K562 (cell line): ENCODE results near the gene ACADVL. TPM values are rescaled to one million over a fixed set of nuclear protein-coding genes. Genes with fewer than 3 reads are reported as not detected.

Experiments used
- C11orf30 ChIP-seq: fragments of 450-650 bp; IDR thresholded peaks from 2 replicates; pipeline ENCODE4 v1.6.1; 2016; ENCODE audit warnings: low read depth, mild to moderate bottlenecking
- CHCHD3 ChIP-seq: fragments of 250-450 bp; sonication (Bioruptor Pico); IDR thresholded peaks from 2 replicates; pipeline ENCODE4 v2.1.2; 2022; ENCODE audit warnings: mild to moderate bottlenecking
- CHD4 ChIP-seq: fragments of 200-600 bp; sonication (generic); IDR thresholded peaks from 3 replicates; pipeline ENCODE4 v1.6.1; 2012; ENCODE audit warnings: low read depth, mild to moderate bottlenecking, mixed read lengths, low read length, inconsistent platforms; ENCODE audit not compliant: insufficient read depth, insufficient replicate concordance, poor library complexity, severe bottlenecking
- DNMT1 ChIP-seq: fragments of 450-650 bp; IDR thresholded peaks from 2 replicates; pipeline ENCODE4 v1.6.1; 2016; ENCODE audit warnings: antibody characterized with exemption, mild to moderate bottlenecking
- EGR1 ChIP-seq: fragments of 450-650 bp; conservative IDR thresholded peaks from 2 replicates; pipeline ENCODE4 v1.6.1; 2017; ENCODE audit warnings: mild to moderate bottlenecking
- HCFC1 ChIP-seq: IDR thresholded peaks from 2 replicates; pipeline ENCODE4 v1.6.1; 2012; ENCODE audit warnings: low read depth, low read length, improper control_type of control experiment
- KDM4B ChIP-seq, 2 experiments: fragments of 450-650 bp in 1 of 2; sonication (generic) in 1 of 2; IDR thresholded peaks; 2 replicates each; pipeline ENCODE4 v1.6.1; 2016 to 2017; ENCODE audit warnings: borderline replicate concordance in 2 of 2, antibody characterized with exemption in 1 of 2, low read depth in 1 of 2, mild to moderate bottlenecking in 1 of 2
- KLF10 ChIP-seq: fragments of 250-450 bp; sonication (Bioruptor Pico); IDR thresholded peaks from 2 replicates; pipeline ENCODE4 v1.6.1; 2021; ENCODE audit warnings: matching md5 sums
- MEIS2 ChIP-seq: fragments of 450-650 bp; IDR thresholded peaks from 2 replicates; pipeline ENCODE4 v1.6.1; 2014; ENCODE audit warnings: mild to moderate bottlenecking; ENCODE audit not compliant: partially characterized antibody
- NFRKB ChIP-seq: fragments of 450-650 bp; IDR thresholded peaks from 2 replicates; pipeline ENCODE4 v1.6.1; 2016; ENCODE audit warnings: low read depth
- RNF2 ChIP-seq: sonication (generic); IDR thresholded peaks from 2 replicates; pipeline ENCODE4 v1.6.1; 2016
- STAG1 ChIP-seq: sonication (generic); formaldehyde crosslinking; IDR thresholded peaks from 2 replicates; pipeline ENCODE4 v1.5.0; 2020; ENCODE audit warnings: missing genetic modification reagents, borderline replicate concordance
- SUPT5H ChIP-seq: fragments of 450-650 bp; IDR thresholded peaks from 2 replicates; pipeline ENCODE4 v1.6.1; 2016
- ZNF436 ChIP-seq: fragments of 250-450, 450-650 bp; sonication (Bioruptor Pico); formaldehyde crosslinking; IDR thresholded peaks from 2 replicates; pipeline ENCODE4 v1.7.0; 2020; ENCODE audit warnings: mild to moderate bottlenecking
- polyA plus RNA-seq, 8 experiments: library from polyadenylated mRNA; depleted of rRNA in 4 of 8; stranded (reverse) in 5 of 8; unstranded in 3 of 8; fragments of >200 nt; fragmentation: Nextera tagmentation in 2 of 8; fragmentation: Illumina TruSeq in 1 of 8; extraction: Ambion mirVana in 2 of 8; extraction: Trizol in 1 of 8; gene quantifications; 2 replicates each; pipeline versions ENCODE4 v1.2.1 to v1.2.3, GENCODE V29; 2011 to 2014; ENCODE audit warnings: inconsistent platforms in 1 of 8, missing spikeins in 1 of 8
- total RNA-seq, 7 experiments: library from RNA; depleted of rRNA in 6 of 7; stranded (reverse); fragments of >200 nt in 6 of 7; fragmentation: Illumina TruSeq in 2 of 7; extraction: Trizol in 2 of 7; gene quantifications; 2 replicates each; pipeline versions ENCODE4 v1.2.1 to v1.2.3, GENCODE V29; 2011 to 2021; ENCODE audit warnings: low replicate concordance in 1 of 7
- TF ChIP-seq, protein P1 (sequence below): fragments of 200-600 bp; sonication (generic); IDR thresholded peaks from one replicate; pipeline ENCODE4 v1.6.1; 2012; ENCODE audit warnings: mild to moderate bottlenecking, low read depth, low read length, inconsistent platforms
- TF ChIP-seq, protein P2 (sequence below): fragments of 450-650 bp; formaldehyde crosslinking; IDR thresholded peaks from 2 replicates; pipeline ENCODE4 v1.4.0; 2020; ENCODE audit warnings: mild to moderate bottlenecking

The ACADVL gene
- total and polyA plus RNA-seq, 9 of the 15 experiments (the other 6 are each of a cell fraction or from before 2014, with no cell fraction given): 25.5 to 449 (median 214) TPM

DNA sequence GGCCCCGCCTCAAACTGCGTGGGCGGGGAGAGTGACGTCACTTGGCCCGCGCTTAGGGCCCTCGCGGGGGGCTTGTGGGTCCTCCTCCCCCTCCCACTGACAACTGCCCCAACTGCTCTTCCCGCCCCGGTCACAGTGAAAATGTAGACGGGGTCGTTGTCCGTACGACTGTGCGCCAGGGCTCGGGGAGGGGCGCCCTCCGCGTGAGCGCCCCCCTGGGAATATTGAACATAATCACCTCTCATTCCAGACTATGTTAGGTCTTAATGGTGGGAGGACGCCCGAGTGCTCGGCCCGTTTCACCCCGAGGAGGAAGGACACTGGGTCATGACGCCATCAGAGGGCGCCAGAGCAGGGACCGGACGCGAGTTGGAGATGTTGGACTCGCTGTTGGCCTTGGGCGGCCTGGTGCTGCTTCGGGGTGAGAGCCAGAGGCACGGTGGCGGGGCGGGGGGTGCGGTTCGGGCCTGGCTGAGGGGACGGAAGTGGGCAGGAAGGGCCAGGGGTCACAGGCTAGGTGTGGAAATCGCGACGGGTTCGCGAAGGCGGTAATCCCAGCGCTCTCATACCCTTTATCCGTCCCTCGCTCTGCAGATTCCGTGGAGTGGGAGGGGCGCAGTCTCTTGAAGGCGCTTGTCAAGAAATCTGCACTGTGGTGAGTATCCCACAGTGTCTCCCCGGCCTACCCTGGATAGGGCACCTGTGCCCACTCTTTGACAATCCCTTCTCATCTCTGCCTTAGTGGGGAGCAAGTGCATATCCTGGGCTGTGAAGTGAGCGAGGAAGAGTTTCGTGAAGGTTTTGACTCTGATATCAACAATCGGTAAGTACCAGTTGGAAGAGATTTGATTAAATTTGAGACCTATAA lies 32.7 kb downstream of the ACADVL start, which contains the start of gene ELP5 (continued):
- TF ChIP-seq, protein P1, sequence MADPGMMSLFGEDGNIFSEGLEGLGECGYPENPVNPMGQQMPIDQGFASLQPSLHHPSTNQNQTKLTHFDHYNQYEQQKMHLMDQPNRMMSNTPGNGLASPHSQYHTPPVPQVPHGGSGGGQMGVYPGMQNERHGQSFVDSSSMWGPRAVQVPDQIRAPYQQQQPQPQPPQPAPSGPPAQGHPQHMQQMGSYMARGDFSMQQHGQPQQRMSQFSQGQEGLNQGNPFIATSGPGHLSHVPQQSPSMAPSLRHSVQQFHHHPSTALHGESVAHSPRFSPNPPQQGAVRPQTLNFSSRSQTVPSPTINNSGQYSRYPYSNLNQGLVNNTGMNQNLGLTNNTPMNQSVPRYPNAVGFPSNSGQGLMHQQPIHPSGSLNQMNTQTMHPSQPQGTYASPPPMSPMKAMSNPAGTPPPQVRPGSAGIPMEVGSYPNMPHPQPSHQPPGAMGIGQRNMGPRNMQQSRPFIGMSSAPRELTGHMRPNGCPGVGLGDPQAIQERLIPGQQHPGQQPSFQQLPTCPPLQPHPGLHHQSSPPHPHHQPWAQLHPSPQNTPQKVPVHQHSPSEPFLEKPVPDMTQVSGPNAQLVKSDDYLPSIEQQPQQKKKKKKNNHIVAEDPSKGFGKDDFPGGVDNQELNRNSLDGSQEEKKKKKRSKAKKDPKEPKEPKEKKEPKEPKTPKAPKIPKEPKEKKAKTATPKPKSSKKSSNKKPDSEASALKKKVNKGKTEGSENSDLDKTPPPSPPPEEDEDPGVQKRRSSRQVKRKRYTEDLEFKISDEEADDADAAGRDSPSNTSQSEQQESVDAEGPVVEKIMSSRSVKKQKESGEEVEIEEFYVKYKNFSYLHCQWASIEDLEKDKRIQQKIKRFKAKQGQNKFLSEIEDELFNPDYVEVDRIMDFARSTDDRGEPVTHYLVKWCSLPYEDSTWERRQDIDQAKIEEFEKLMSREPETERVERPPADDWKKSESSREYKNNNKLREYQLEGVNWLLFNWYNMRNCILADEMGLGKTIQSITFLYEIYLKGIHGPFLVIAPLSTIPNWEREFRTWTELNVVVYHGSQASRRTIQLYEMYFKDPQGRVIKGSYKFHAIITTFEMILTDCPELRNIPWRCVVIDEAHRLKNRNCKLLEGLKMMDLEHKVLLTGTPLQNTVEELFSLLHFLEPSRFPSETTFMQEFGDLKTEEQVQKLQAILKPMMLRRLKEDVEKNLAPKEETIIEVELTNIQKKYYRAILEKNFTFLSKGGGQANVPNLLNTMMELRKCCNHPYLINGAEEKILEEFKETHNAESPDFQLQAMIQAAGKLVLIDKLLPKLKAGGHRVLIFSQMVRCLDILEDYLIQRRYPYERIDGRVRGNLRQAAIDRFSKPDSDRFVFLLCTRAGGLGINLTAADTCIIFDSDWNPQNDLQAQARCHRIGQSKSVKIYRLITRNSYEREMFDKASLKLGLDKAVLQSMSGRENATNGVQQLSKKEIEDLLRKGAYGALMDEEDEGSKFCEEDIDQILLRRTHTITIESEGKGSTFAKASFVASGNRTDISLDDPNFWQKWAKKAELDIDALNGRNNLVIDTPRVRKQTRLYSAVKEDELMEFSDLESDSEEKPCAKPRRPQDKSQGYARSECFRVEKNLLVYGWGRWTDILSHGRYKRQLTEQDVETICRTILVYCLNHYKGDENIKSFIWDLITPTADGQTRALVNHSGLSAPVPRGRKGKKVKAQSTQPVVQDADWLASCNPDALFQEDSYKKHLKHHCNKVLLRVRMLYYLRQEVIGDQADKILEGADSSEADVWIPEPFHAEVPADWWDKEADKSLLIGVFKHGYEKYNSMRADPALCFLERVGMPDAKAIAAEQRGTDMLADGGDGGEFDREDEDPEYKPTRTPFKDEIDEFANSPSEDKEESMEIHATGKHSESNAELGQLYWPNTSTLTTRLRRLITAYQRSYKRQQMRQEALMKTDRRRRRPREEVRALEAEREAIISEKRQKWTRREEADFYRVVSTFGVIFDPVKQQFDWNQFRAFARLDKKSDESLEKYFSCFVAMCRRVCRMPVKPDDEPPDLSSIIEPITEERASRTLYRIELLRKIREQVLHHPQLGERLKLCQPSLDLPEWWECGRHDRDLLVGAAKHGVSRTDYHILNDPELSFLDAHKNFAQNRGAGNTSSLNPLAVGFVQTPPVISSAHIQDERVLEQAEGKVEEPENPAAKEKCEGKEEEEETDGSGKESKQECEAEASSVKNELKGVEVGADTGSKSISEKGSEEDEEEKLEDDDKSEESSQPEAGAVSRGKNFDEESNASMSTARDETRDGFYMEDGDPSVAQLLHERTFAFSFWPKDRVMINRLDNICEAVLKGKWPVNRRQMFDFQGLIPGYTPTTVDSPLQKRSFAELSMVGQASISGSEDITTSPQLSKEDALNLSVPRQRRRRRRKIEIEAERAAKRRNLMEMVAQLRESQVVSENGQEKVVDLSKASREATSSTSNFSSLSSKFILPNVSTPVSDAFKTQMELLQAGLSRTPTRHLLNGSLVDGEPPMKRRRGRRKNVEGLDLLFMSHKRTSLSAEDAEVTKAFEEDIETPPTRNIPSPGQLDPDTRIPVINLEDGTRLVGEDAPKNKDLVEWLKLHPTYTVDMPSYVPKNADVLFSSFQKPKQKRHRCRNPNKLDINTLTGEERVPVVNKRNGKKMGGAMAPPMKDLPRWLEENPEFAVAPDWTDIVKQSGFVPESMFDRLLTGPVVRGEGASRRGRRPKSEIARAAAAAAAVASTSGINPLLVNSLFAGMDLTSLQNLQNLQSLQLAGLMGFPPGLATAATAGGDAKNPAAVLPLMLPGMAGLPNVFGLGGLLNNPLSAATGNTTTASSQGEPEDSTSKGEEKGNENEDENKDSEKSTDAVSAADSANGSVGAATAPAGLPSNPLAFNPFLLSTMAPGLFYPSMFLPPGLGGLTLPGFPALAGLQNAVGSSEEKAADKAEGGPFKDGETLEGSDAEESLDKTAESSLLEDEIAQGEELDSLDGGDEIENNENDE: no peak
- TF ChIP-seq SUPT5H (peak; percentile 85), ZNF436 (CRISPR knock-in tag) (no peak), MEIS2 (no peak), EGR1 (peak; percentile 97), RNF2 (peak; percentile 79), KLF10 (CRISPR knock-in tag) (no peak), STAG1 (CRISPR knock-in tag) (no peak), C11orf30 (peak; percentile 73), KDM4B (IDR thresholded peaks at IDR 0.05; ENCODE audit: borderline replicate concordance in 2 of 2, low read depth in 1 of 2) (peak in 1 of 2 experiments; percentile 69; a peak in 1 of 4 replicates), HCFC1 (peak; percentile 73), CHD4 (no peak), CHCHD3 (CRISPR knock-in tag) (no peak), DNMT1 (no peak), NFRKB (peak; percentile 77)
- TF ChIP-seq, protein P2, sequence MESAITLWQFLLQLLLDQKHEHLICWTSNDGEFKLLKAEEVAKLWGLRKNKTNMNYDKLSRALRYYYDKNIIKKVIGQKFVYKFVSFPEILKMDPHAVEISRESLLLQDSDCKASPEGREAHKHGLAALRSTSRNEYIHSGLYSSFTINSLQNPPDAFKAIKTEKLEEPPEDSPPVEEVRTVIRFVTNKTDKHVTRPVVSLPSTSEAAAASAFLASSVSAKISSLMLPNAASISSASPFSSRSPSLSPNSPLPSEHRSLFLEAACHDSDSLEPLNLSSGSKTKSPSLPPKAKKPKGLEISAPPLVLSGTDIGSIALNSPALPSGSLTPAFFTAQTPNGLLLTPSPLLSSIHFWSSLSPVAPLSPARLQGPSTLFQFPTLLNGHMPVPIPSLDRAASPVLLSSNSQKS (CRISPR knock-in tag): no peak
